ENCODE results near the gene NDUFA13. TPM values are rescaled to one million over a fixed set of nuclear protein-coding genes. Genes with fewer than 3 reads are reported as not detected.

NDUFA13 gene
- total RNA-seq, 3 donors from 2014 or later = 97.3 to 134 (median 99.2) TPM

GRCh38 chr19:19490214-19490968 is 25.6 kb upstream of the NDUFA13 start:
- Histone ChIP-seq H3K27ac (peak overlapping the region; percentile 77 to 87), H3K4me1 (peaks cover 9 to 12% of the 10 kb centered on the region in 2 donors), H3K27me3 (no peaks in the 10 kb centered on the region), H3K9me3 (no peaks in the 10 kb centered on the region), H3K36me3 (peaks cover 6% of the 10 kb centered on the region), H3K4me3 (peak overlapping the region in 2 of 3 donors; percentile 15 to 44)
- TF ChIP-seq POLR2A (IDR thresholded peaks at IDR 0.05) = no peak
- TF ChIP-seq, protein P1, sequence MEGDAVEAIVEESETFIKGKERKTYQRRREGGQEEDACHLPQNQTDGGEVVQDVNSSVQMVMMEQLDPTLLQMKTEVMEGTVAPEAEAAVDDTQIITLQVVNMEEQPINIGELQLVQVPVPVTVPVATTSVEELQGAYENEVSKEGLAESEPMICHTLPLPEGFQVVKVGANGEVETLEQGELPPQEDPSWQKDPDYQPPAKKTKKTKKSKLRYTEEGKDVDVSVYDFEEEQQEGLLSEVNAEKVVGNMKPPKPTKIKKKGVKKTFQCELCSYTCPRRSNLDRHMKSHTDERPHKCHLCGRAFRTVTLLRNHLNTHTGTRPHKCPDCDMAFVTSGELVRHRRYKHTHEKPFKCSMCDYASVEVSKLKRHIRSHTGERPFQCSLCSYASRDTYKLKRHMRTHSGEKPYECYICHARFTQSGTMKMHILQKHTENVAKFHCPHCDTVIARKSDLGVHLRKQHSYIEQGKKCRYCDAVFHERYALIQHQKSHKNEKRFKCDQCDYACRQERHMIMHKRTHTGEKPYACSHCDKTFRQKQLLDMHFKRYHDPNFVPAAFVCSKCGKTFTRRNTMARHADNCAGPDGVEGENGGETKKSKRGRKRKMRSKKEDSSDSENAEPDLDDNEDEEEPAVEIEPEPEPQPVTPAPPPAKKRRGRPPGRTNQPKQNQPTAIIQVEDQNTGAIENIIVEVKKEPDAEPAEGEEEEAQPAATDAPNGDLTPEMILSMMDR (IDR thresholded peaks at IDR 0.05) = peak; percentile 83 to 84 (median 84)
- no peak for TF ChIP-seq POLR2AphosphoS5 (IDR thresholded peaks at IDR 0.05)
- peak; percentile 70 for DNase-seq (ENCODE audit: low spot score in 2 of 2)
- intact Hi-C loops (cut with DNase I; ENCODE audit: low total_unique reads) = loop anchor here (10.0 kb wide), 1 partner anchor 126 kb away; no protein-coding TSS in a partner anchor

DNA sequence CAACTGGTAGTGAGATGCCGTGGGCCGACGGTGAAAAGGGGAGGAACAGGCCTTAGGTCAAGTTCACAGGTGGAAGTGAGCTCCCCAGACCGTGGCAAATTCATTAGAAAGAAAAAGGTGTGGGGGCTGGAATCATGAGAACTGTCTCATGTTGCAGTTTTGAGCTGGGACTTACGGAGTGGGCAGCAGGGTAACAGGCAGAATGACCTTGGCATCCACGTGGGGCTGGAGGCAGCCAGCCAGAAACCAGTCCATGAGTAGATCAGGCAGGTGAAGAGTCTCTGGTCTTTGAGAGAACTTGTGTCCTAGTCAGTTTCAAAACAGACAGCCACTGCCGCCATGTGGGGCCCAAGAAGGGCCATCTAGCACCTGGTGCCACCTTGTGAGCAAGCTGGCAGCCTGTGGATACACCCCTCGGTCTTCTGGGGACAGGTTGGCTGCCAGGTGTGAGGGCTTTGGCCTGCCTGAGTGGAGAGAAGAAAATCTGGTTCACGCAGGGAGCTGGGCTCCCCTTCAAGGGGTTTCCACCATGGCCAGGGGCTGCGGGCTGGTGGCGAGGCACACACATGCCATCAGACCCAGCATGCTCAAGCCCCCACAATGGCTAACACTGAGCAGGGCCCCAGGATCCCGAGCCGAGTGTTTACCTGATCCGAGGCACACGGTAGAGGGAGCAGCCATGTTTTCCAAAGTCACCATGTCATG is 24.6 kb upstream of the NDUFA13 start:
- intact Hi-C loops (cut with DNase I; ENCODE audit: low total_unique reads) = loop anchor here (10.0 kb wide), 1 partner anchor 127 kb away; no protein-coding TSS in a partner anchor

GRCh38 chr19:19492026-19492610 is 23.9 kb upstream of the NDUFA13 start:
- H3K36me3 ChIP-seq = peaks cover 6% of the 10 kb centered on the region
- no peak overlapping the region for H3K4me3 ChIP-seq
- H3K27ac ChIP-seq = no peak overlapping the region
- H3K9me3 ChIP-seq = no peaks in the 10 kb centered on the region
- no peaks in the 10 kb centered on the region for H3K27me3 ChIP-seq
- intact Hi-C loops (cut with DNase I; ENCODE audit: low total_unique reads) = loop anchor here (10.0 kb wide), 1 partner anchor 127 kb away; no protein-coding TSS in a partner anchor
- TF ChIP-seq POLR2AphosphoS5 (IDR thresholded peaks at IDR 0.05) (no peak), POLR2A (IDR thresholded peaks at IDR 0.05) (no peak)
- TF ChIP-seq, protein P1 (IDR thresholded peaks at IDR 0.05) = no peak
- peaks cover 9 to 12% of the 10 kb centered on the region in 2 donors for H3K4me1 ChIP-seq
- no peak for DNase-seq (ENCODE audit: low spot score in 2 of 2)

More for the DNA sequence above, 24.6 kb upstream of the NDUFA13 start:
- Histone ChIP-seq H3K27me3 (no peaks in the 10 kb centered on the region), H3K4me1 (peaks cover 9 to 12% of the 10 kb centered on the region in 2 donors), H3K9me3 (no peaks in the 10 kb centered on the region), H3K27ac (no peak overlapping the region), H3K36me3 (peaks cover 6% of the 10 kb centered on the region), H3K4me3 (no peak overlapping the region)
- no peak for DNase-seq (ENCODE audit: low spot score in 2 of 2)
- TF ChIP-seq, protein P1 (IDR thresholded peaks at IDR 0.05) = no peak
- TF ChIP-seq POLR2A (IDR thresholded peaks at IDR 0.05) (no peak), POLR2AphosphoS5 (IDR thresholded peaks at IDR 0.05) (no peak)

GRCh38 chr19:19493841-19494546 is 22.0 kb upstream of the NDUFA13 start:
- DNase-seq (ENCODE audit: low spot score in 2 of 2) = no peak
- TF ChIP-seq POLR2AphosphoS5 (IDR thresholded peaks at IDR 0.05) (no peak), POLR2A (IDR thresholded peaks at IDR 0.05) (no peak)
- TF ChIP-seq, protein P1 (IDR thresholded peaks at IDR 0.05) = no peak
- intact Hi-C loops (cut with DNase I; ENCODE audit: low total_unique reads) = loop anchor here (10.0 kb wide), 1 partner anchor 129 kb away; no protein-coding TSS in a partner anchor

More at GRCh38 chr19:19493841-19494546, 22.0 kb upstream of the NDUFA13 start:
- Histone ChIP-seq H3K4me3 (no peak overlapping the region), H3K4me1 (peaks cover under 1 to 9% of the 10 kb centered on the region in 2 donors), H3K27ac (no peak overlapping the region), H3K36me3 (peaks cover 7% of the 10 kb centered on the region), H3K27me3 (no peaks in the 10 kb centered on the region), H3K9me3 (no peaks in the 10 kb centered on the region)
